ENCODE measurements around the gene CROCC2.

- no peak for TF ChIP-seq CTCF (optimal IDR thresholded peaks at IDR 0.05 in 1 of 3, IDR thresholded peaks at IDR 0.05 in 1 of 3, conservative IDR thresholded peaks at IDR 0.05 in 1 of 3; ENCODE audit: extremely low read depth in 1 of 3, insufficient read depth in 2 of 3, low read length in 3 of 3)
- no peak for TF ChIP-seq EZH2 (IDR thresholded peaks at IDR 0.05; ENCODE audit: low read length)
These were observed 90.7 kb downstream of the CROCC2 start for GRCh38 chr2:240996834-240997140.

Data from keratinocyte (primary cell).